OCI-LY1 (cell line): Measurements from ENCODE around the gene SHISA5.

ENCODE experiments used
- EZH2 ChIP-seq: fragments of 200-600 bp; sonication (generic), shearing (Covaris generic); IDR thresholded peaks from 2 replicates; pipeline ENCODE4 v1.8.0; 2017; ENCODE audit warnings: borderline replicate concordance, mixed run types, mild to moderate bottlenecking, antibody characterized with exemption, low read length, moderate library complexity, mixed read lengths
- TF ChIP-seq, protein P1 (sequence below): fragments of 200-600 bp; sonication (generic), shearing (Covaris generic); IDR thresholded peaks from 2 replicates; pipeline ENCODE4 v1.5.1; 2017; ENCODE audit warnings: mild to moderate bottlenecking, antibody characterized with exemption, low read length, moderate library complexity, mixed read lengths

DNA sequence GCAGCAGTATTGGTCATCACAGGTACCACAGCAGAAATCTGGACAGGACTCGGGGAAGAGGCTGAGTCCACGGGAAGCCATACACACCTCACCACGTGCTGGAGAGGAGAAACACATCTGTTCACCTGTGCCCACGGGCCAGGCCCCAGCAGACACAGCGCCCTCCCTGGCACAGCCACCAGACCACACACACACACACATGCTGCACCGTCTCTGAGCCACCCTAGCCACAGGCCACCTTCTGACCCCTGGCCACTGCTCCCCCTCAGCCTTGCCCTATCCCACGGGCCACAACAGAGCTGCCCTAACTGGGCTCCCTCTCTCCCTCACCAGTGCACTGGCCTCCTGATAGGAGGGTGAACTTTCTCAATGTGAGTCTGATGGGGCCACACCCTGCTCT, 2.8 kb downstream of the SHISA5 start:
- TF ChIP-seq, protein P1, sequence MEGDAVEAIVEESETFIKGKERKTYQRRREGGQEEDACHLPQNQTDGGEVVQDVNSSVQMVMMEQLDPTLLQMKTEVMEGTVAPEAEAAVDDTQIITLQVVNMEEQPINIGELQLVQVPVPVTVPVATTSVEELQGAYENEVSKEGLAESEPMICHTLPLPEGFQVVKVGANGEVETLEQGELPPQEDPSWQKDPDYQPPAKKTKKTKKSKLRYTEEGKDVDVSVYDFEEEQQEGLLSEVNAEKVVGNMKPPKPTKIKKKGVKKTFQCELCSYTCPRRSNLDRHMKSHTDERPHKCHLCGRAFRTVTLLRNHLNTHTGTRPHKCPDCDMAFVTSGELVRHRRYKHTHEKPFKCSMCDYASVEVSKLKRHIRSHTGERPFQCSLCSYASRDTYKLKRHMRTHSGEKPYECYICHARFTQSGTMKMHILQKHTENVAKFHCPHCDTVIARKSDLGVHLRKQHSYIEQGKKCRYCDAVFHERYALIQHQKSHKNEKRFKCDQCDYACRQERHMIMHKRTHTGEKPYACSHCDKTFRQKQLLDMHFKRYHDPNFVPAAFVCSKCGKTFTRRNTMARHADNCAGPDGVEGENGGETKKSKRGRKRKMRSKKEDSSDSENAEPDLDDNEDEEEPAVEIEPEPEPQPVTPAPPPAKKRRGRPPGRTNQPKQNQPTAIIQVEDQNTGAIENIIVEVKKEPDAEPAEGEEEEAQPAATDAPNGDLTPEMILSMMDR, result 0 out of 2 replicates have a peak, but pooled peaks have one; percentile 14
- TF ChIP-seq EZH2, result no peak
